ENCODE data around the gene XYLT1. TPM values are rescaled to one million over a fixed set of nuclear protein-coding genes. Genes with fewer than 3 reads are reported as not detected.

The XYLT1 gene
- total and polyA plus RNA-seq, 2 of the 4 experiments (the other 2 are of a cell fraction), result 9.0 to 12.7 TPM

DNA sequence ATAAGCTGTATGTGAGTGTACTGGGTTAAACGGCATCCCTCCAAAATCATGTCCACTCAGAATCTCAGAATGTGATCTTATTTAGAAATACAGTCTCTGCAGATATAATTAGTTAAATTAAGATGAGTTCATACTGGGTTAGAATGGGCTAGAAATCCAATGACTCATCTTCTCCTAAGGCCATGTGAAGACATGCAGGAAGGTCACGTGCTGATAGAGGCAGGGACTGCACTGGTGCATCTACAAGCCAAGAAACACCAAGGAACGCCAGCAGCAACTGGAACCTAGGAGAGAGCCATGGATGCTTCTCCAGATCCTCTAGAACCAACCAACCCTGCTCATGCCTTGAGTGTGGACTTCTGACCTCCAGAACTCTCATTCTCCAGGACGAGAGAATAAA is 241.0 kb downstream of the XYLT1 start:
- peaks cover 8% of the 10 kb centered on the region; the same call in 1 of the 2 replicates for H3K9me1 ChIP-seq (ENCODE audit: insufficient read depth, low read length)
- H2BK15ac ChIP-seq (ENCODE audit: low read depth, low read length), result no peak overlapping the region
- in situ Hi-C loops (cut with MboI; ENCODE audit: low sequenced_read_pairs), result no loop called here
- ATAC-seq (ENCODE audit: low read depth) (no peak), DNase-seq (no peak)
- no peak overlapping the region for H3K4ac ChIP-seq (ENCODE audit: low read depth, low read length)
- no peaks in the 10 kb centered on the region for H3K36me3 ChIP-seq (ENCODE audit: control insufficient read depth, insufficient read depth, low read length)
- H3K18ac ChIP-seq (ENCODE audit: low read depth, low read length), result no peak overlapping the region
- H3K4me3 ChIP-seq (ENCODE audit: insufficient read depth, low read depth, low read length), result no peak overlapping the region
- no peak overlapping the region for H2BK20ac ChIP-seq (ENCODE audit: low read depth, low read length)
- no peak overlapping the region for H3K9ac ChIP-seq (ENCODE audit: low read depth, low read length)
- no peak overlapping the region for H4K8ac ChIP-seq (ENCODE audit: low read depth in 2 of 2, low read length in 2 of 2)
- no peak overlapping the region for H4K91ac ChIP-seq (ENCODE audit: insufficient read depth, low read depth, low read length)
- no peaks in the 10 kb centered on the region for H3K9me3 ChIP-seq (ENCODE audit: control insufficient read depth, insufficient read depth, low read length)
- intact Hi-C loops (cut with micrococcal nuclease), result loop anchor here (5.0 kb wide), 1 partner anchor 238 kb away; no protein-coding TSS in a partner anchor
- H2BK120ac ChIP-seq (ENCODE audit: low read depth, low read length), result no peak overlapping the region
- no peak overlapping the region for H2AK5ac ChIP-seq (ENCODE audit: low read depth, low read length)
- TF ChIP-seq, protein P1, sequence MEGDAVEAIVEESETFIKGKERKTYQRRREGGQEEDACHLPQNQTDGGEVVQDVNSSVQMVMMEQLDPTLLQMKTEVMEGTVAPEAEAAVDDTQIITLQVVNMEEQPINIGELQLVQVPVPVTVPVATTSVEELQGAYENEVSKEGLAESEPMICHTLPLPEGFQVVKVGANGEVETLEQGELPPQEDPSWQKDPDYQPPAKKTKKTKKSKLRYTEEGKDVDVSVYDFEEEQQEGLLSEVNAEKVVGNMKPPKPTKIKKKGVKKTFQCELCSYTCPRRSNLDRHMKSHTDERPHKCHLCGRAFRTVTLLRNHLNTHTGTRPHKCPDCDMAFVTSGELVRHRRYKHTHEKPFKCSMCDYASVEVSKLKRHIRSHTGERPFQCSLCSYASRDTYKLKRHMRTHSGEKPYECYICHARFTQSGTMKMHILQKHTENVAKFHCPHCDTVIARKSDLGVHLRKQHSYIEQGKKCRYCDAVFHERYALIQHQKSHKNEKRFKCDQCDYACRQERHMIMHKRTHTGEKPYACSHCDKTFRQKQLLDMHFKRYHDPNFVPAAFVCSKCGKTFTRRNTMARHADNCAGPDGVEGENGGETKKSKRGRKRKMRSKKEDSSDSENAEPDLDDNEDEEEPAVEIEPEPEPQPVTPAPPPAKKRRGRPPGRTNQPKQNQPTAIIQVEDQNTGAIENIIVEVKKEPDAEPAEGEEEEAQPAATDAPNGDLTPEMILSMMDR (conservative IDR thresholded peaks at IDR 0.05; ENCODE audit: low read depth, low read length), result no peak
- TF ChIP-seq, protein P2, sequence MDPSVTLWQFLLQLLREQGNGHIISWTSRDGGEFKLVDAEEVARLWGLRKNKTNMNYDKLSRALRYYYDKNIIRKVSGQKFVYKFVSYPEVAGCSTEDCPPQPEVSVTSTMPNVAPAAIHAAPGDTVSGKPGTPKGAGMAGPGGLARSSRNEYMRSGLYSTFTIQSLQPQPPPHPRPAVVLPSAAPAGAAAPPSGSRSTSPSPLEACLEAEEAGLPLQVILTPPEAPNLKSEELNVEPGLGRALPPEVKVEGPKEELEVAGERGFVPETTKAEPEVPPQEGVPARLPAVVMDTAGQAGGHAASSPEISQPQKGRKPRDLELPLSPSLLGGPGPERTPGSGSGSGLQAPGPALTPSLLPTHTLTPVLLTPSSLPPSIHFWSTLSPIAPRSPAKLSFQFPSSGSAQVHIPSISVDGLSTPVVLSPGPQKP (IDR thresholded peaks at IDR 0.05; ENCODE audit: borderline replicate concordance, low read depth, low read length), result no peak
- TF ChIP-seq CEBPB (IDR thresholded peaks at IDR 0.05; ENCODE audit: low read depth, low read length) (no peak), POLR2A (IDR thresholded peaks at IDR 0.05; ENCODE audit: low read depth, low read length) (no peak), FOS (IDR thresholded peaks at IDR 0.05; ENCODE audit: low read depth, low read length) (no peak)
- peaks cover 0 to 17% of the 10 kb centered on the region in 2 experiments; a peak in 3 of 4 replicates for H3K79me1 ChIP-seq (ENCODE audit: low read depth in 1 of 2, low read length in 2 of 2)
- no peak overlapping the region for H3K4me2 ChIP-seq (ENCODE audit: low read depth, low read length)
- no peaks in the 10 kb centered on the region for H3K27me3 ChIP-seq (ENCODE audit: control insufficient read depth, insufficient read depth, low read length)
- H3K27ac ChIP-seq (ENCODE audit: insufficient read depth, low read length), result no peak overlapping the region
- no peak overlapping the region for H4K5ac ChIP-seq (ENCODE audit: low read depth, low read length)
- ChIA-PET POLR2A (ENCODE audit: unreplicated experiment) (no interaction called here), CTCF (no interaction called here)
- dilution Hi-C loops (cut with HindIII; ENCODE audit: low sequenced_read_pairs, unreplicated experiment), result no loop called here
- no peak overlapping the region for H3K23ac ChIP-seq (ENCODE audit: low read depth, low read length)
- no peak overlapping the region for H2AFZ ChIP-seq (replicated peaks; ENCODE audit: low read length, poor library complexity)
- 90% methylated on average over 2 of the region's 4 CpGs; no CpG with 5 or more reads in 1 of the 2 experiments for WGBS, 2 experiments (ENCODE audit: extremely low coverage in 2 of 2, insufficient read length in 1 of 2)
- H2AK9ac ChIP-seq (replicated peaks; ENCODE audit: low read depth, low read length, poor library complexity), result no peak overlapping the region
- no peak overlapping the region for H2BK5ac ChIP-seq (ENCODE audit: low read depth, low read length, poor library complexity, severe bottlenecking)
- BruUV-seq (replicated peaks), result no TSS peak
- peaks cover 2% of the 10 kb centered on the region; the same call in 1 of the 2 replicates for H3K4me1 ChIP-seq (ENCODE audit: control insufficient read depth, insufficient read depth, low read length)
- H4K20me1 ChIP-seq (ENCODE audit: insufficient read depth, low read length), result peaks cover 13% of the 10 kb centered on the region; the same call in 1 of the 2 replicates
- H3K56ac ChIP-seq (ENCODE audit: extremely low read depth, insufficient read depth, low read length), result no peak overlapping the region
- no peak overlapping the region for H3K14ac ChIP-seq (replicated peaks; ENCODE audit: low read depth, low read length)
